Activated naive CD4-positive, alpha-beta T cell treated with anti-CD3 and anti-CD28 coated beads, Interleukin-2, amount 10 ng/mL, durations not matched to agents 7 days and 5 days (primary cell): ENCODE measurements around the gene CALHM1.
"Not testable (repeated sequence)": the region's sequence is repeated elsewhere in the genome, so short reads cannot be mapped to it uniquely, and the experiment has no call there.

Source experiments
- CTCF ChIA-PET: fragments of 350-600 bp; sonication (Branson Sonifier 250); formaldehyde crosslinking; loops from one replicate; lab custom pipeline; 2021; ENCODE audit warnings: antibody characterized with exemption; lab: Charles Lee
- DNase-seq: peaks from one replicate; pipeline ENCODE4 v3.0.0-alpha.2; 2020
- H3K27ac Mint-ChIP-seq: one replicate; pipeline ENCODE4 v1.8.0; 2021; ENCODE audit warnings: mild to moderate bottlenecking, moderate library complexity, mixed read lengths
- H3K27me3 Mint-ChIP-seq: one replicate; pipeline ENCODE4 v1.8.0; 2021; ENCODE audit warnings: mild to moderate bottlenecking, mixed read lengths
- H3K36me3 Mint-ChIP-seq: one replicate; pipeline ENCODE4 v1.8.0; 2021; ENCODE audit warnings: mixed read lengths
- H3K4me1 Mint-ChIP-seq: one replicate; pipeline ENCODE4 v1.8.0; 2021; ENCODE audit warnings: mixed read lengths
- H3K4me3 Mint-ChIP-seq: one replicate; pipeline ENCODE4 v1.8.0; 2021; ENCODE audit warnings: mild to moderate bottlenecking, moderate library complexity, mixed read lengths
- H3K9me3 Mint-ChIP-seq: one replicate; pipeline ENCODE4 v1.8.0; 2021; ENCODE audit warnings: mixed read lengths

Gene CALHM1

DNA sequence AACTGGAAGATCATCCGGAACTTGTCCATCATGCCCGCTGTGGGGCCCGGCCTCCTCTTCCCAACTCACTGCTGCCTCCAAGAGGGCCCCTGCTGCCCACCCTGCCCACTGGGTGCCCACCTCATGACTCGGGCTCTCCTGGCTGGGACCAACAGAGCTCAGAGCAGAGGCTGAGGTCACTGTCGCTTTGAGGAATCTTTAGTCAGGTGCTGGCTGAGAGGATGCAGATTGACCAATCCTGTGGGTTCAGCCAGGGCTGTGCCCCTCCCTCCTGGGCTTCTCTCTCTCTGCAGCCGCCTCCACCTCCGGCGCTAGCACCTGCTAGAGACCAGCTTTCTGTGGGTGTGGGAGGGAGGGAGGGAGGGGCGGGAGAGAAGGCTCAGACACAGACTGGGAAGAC lies at the start of gene CALHM1:
TSS of gene CALHM1 (minus strand) at position 181 of the 400 bp plus-strand sequence. CDS start at position 32, 149 bp downstream.
- CTCF ChIA-PET = no interaction called here
- peaks cover 1% of the 10 kb centered on the region for H3K36me3 Mint-ChIP-seq

DNA sequence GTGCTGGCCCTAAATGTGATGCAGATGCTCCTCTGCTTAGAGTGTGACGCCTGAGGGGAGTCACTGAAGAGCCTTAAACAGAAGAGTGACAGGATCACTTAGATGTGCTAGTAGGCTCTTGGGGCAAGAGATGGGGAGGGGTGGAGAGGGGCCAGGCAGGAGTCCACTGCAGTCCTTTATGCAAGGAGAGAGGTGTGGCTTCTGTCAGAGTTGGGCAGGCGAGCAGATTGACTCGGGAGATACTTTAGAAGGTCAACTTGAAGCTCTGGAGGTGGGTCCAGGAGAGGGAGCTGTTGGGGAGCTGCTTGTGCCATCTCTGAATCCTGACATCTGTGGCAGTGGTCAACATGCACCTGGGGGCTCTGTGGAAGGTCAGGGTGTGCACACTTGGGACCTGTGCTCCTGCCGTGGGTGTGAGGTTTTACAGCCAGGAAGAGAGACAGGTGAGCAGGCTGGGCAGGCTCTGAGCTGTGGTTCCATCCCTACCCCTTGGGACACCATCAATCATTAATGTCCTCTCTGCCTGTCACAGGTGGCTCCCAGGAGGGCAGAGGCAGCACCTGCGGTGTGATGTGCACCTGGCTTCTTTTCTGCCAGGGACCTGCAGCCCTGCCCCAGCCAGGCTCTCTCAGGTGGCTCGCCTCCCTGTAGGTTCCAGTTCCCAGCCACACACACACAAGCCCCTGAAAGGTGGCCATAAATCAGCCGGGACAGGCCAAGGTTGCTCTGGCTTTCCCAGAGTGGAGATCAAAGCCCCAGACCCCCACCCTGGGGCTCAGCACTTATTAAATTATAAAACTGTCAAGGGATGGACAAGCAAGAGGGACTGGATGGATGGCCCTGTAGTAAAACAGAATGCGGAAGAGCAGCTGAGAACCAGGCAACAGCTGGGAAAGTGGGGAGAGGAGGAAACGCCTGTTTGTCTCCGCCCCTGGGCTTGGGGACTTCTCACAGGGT lies 48.8 kb upstream of the CALHM1 start:
- Mint-ChIP-seq H3K27ac (no peak overlapping the region), H3K36me3 (no peaks in the 10 kb centered on the region), H3K27me3 (peaks cover 83% of the 10 kb centered on the region), H3K9me3 (no peaks in the 10 kb centered on the region), H3K4me3 (no peak overlapping the region), H3K4me1 (peaks cover 8% of the 10 kb centered on the region)
- CTCF ChIA-PET = no interaction called here
- DNase-seq = no peak

More for the DNA sequence above, at the start of gene CALHM1:
- H3K27ac Mint-ChIP-seq = no peak within 1 kb of the TSS
- DNase-seq = peak; percentile 49
- no peak within 1 kb of the TSS for H3K4me3 Mint-ChIP-seq
- H3K4me1 Mint-ChIP-seq = peaks cover 39% of the 10 kb centered on the region
- peaks cover 21% of the 10 kb centered on the region for H3K27me3 Mint-ChIP-seq
- no peaks in the 10 kb centered on the region for H3K9me3 Mint-ChIP-seq

- no peak overlapping the region for H3K4me3 Mint-ChIP-seq
- H3K36me3 Mint-ChIP-seq = no peaks in the 10 kb centered on the region
- DNase-seq = no peak
- no peaks in the 10 kb centered on the region for H3K9me3 Mint-ChIP-seq
- no peak overlapping the region for H3K27ac Mint-ChIP-seq
- peaks cover 8% of the 10 kb centered on the region for H3K4me1 Mint-ChIP-seq
- peaks cover 84% of the 10 kb centered on the region for H3K27me3 Mint-ChIP-seq
- CTCF ChIA-PET = interaction anchor here (1.8 kb wide), 2 partner anchors 37 to 59 kb away, joined by 5 to 9 read pairs; no protein-coding TSS in a partner anchor
Measured at GRCh38 chr10:103506061-103506460, 47.4 kb upstream of the CALHM1 start.

- no peaks in the 10 kb centered on the region for H3K36me3 Mint-ChIP-seq
- no peaks in the 10 kb centered on the region for H3K9me3 Mint-ChIP-seq
- peaks cover 85% of the 10 kb centered on the region for H3K27me3 Mint-ChIP-seq
- CTCF ChIA-PET = interaction anchor here (1.3 to 2.4 kb wide), 5 partner anchors 14 to 60 kb away, joined by 3 to 9 read pairs (median 5); no protein-coding TSS in a partner anchor
- peaks cover 8% of the 10 kb centered on the region for H3K4me1 Mint-ChIP-seq
- H3K27ac Mint-ChIP-seq = no peak overlapping the region
- H3K4me3 Mint-ChIP-seq = no peak overlapping the region
- peak; percentile 44 for DNase-seq
Measured at GRCh38 chr10:103504181-103504783, 45.6 kb upstream of the CALHM1 start.

GRCh38 chr10:103503777-103504176 lies 45.1 kb upstream of the CALHM1 start:
- not testable (repeated sequence) for H3K4me3 Mint-ChIP-seq, H3K27ac Mint-ChIP-seq, H3K4me1 Mint-ChIP-seq, H3K36me3 Mint-ChIP-seq, DNase-seq, H3K9me3 Mint-ChIP-seq
- CTCF ChIA-PET = interaction anchor here (1.0 to 2.4 kb wide), 4 partner anchors 13 to 60 kb away, joined by 3 to 5 read pairs (median 3); no protein-coding TSS in a partner anchor
- H3K27me3 Mint-ChIP-seq = peaks cover 87% of the 10 kb centered on the region

DNA sequence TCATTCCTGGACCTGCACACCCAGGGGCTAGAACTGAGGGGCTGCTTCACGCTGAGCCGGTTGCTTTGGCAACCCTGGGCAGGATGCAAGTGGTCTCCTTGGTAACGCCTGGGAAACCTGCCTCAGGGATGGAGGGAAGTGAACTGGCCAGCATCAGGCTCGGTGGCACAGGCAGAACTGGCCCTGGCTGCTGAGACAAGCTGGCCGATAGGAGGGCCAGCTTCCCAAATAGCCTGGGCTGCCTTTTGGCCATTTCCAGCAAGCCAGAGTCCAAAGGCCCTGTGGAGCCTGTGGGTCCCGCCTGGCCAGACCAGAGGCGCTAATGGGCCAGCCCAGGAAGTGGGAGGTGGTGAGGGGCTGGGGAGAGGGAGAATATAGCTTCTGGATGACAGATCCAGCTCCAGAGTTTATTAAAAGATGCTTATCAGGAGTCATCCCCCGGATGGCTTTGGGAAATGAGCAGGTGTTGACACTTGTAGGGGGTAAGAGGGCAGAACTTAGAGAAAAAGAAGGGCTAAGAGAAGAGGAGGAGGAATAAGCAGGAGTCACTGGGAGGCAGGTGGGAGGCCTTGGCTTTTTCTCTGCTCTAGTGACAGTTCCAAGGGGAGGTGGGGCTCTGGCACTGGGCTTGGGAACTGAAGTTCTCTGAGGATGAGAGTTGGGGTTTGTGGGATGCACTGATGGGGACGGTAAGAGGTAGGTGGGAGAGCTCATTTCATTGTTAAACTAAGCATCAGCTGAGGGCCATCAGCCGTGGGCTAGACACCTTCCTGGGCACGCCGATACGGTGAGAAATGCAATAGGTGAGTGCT lies 44.4 kb upstream of the CALHM1 start:
- CTCF ChIA-PET = interaction anchor here (1.0 to 2.4 kb wide), 3 partner anchors 12 to 61 kb away, joined by 3 to 5 read pairs (median 4); no protein-coding TSS in a partner anchor
- no peak for DNase-seq
- Mint-ChIP-seq H3K27me3 (peaks cover 81% of the 10 kb centered on the region), H3K4me3 (no peak overlapping the region), H3K9me3 (no peaks in the 10 kb centered on the region), H3K27ac (no peak overlapping the region), H3K36me3 (no peaks in the 10 kb centered on the region), H3K4me1 (peaks cover 8% of the 10 kb centered on the region)

DNA sequence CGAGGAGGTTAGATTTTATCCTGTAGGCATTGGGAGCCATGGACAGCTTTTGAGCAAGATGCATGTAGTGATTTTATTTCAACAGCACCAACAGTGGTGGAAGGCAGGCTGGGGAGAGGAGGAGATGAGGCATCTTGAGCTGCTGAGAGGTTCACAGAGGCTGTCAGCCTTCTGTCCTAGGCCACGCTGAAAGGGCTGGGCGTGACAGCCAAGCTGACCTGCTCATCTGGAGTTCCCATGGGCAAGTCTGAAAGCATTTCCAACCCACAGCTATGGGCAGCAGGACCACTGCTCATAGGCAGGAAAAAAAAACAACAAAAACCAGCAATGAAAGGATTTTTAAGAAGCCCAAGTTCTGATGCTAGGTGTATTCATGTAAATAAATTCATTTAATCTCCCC lies 42.5 kb upstream of the CALHM1 start:
- CTCF ChIA-PET = interaction anchor here (1.1 to 1.4 kb wide), 2 partner anchors 9 to 41 kb away, joined by 3 read pairs; no protein-coding TSS in a partner anchor
- Mint-ChIP-seq H3K27me3 (peaks cover 78% of the 10 kb centered on the region), H3K4me1 (peaks cover 8% of the 10 kb centered on the region), H3K36me3 (no peaks in the 10 kb centered on the region), H3K27ac (no peak overlapping the region), H3K4me3 (no peak overlapping the region), H3K9me3 (no peaks in the 10 kb centered on the region)
- DNase-seq = no peak

DNA sequence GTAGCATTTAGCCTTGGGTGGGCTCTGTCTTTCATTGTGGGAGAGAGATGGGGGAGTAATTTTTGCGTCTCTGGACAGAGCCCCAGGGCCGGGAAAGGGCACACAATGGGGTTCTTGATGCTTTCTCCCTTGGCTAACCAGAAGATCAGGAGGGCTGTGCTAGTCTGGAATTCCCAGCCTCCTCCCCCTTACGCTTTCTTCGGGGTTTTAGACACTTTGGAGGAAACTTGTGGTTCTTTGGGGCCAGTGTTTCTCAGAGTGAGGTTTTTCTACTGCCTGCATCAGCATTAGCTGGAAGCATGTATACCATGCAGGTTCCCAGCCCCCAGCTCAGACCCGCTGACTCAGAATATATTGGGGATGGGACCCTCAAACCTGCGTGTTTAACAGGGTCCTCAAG lies 41.8 kb upstream of the CALHM1 start:
- Mint-ChIP-seq H3K4me1 (peaks cover 8% of the 10 kb centered on the region), H3K4me3 (no peak overlapping the region), H3K27me3 (peaks cover 76% of the 10 kb centered on the region), H3K27ac (no peak overlapping the region), H3K9me3 (no peaks in the 10 kb centered on the region), H3K36me3 (no peaks in the 10 kb centered on the region)
- CTCF ChIA-PET = interaction anchor here (1.1 kb wide), 1 partner anchor 42 kb away, joined by 3 read pairs; no protein-coding TSS in a partner anchor
- DNase-seq = no peak

GRCh38 chr10:103499881-103500280 lies 41.2 kb upstream of the CALHM1 start:
- Mint-ChIP-seq H3K4me3 (no peak overlapping the region), H3K4me1 (peaks cover 8% of the 10 kb centered on the region), H3K36me3 (no peaks in the 10 kb centered on the region), H3K27ac (no peak overlapping the region), H3K9me3 (no peaks in the 10 kb centered on the region), H3K27me3 (peaks cover 79% of the 10 kb centered on the region)
- CTCF ChIA-PET = interaction anchor here (1.2 kb wide), 1 partner anchor 15 kb away, joined by 4 read pairs; no protein-coding TSS in a partner anchor
- no peak for DNase-seq

- Mint-ChIP-seq H3K9me3 (no peaks in the 10 kb centered on the region), H3K4me1 (peaks cover 5% of the 10 kb centered on the region), H3K27ac (no peak overlapping the region), H3K27me3 (peaks cover 82% of the 10 kb centered on the region), H3K4me3 (no peak overlapping the region), H3K36me3 (no peaks in the 10 kb centered on the region)
- no peak for DNase-seq
- CTCF ChIA-PET = interaction anchor here (1.2 kb wide), 1 partner anchor 14 kb away, joined by 4 read pairs; no protein-coding TSS in a partner anchor
Measured at GRCh38 chr10:103498936-103499638, 40.4 kb upstream of the CALHM1 start.

GRCh38 chr10:103497161-103497915 lies 38.6 kb upstream of the CALHM1 start:
- Mint-ChIP-seq H3K4me1 (peaks cover 14% of the 10 kb centered on the region), H3K27ac (no peak overlapping the region), H3K27me3 (peaks cover 83% of the 10 kb centered on the region), H3K9me3 (no peaks in the 10 kb centered on the region), H3K36me3 (no peaks in the 10 kb centered on the region), H3K4me3 (no peak overlapping the region)
- CTCF ChIA-PET = no interaction called here
- DNase-seq = no peak

GRCh38 chr10:103495321-103495720 lies 36.6 kb upstream of the CALHM1 start:
- DNase-seq = no peak
- Mint-ChIP-seq H3K27me3 (peaks cover 85% of the 10 kb centered on the region), H3K27ac (no peak overlapping the region), H3K4me1 (peaks cover 19% of the 10 kb centered on the region), H3K4me3 (peak overlapping the region; percentile 63), H3K36me3 (no peaks in the 10 kb centered on the region), H3K9me3 (no peaks in the 10 kb centered on the region)
- CTCF ChIA-PET = interaction anchor here (0.9 kb wide), 1 partner anchor 14 kb away, joined by 3 read pairs; no protein-coding TSS in a partner anchor
